NB4 (cell line): ENCODE measurements around the gene FBXL12.

ENCODE experiments used
- DNase-seq: peaks from one replicate; pipeline ENCODE4 v3.0.0; 2010; ENCODE audit warnings: low read depth
- H3K4me3 ChIP-seq: one replicate; pipeline ENCODE4 v1.5.1; 2011; ENCODE audit warnings: mild to moderate bottlenecking, low read depth, low read length, moderate library complexity
- MYC ChIP-seq: IDR thresholded peaks from 2 replicates; pipeline ENCODE4 v1.6.1; 2011; ENCODE audit warnings: low read depth, low read length
- POLR2A ChIP-seq: IDR thresholded peaks from 2 replicates; pipeline ENCODE4 v1.6.1; 2011; ENCODE audit warnings: mild to moderate bottlenecking; ENCODE audit not compliant: insufficient read length; ENCODE audit errors: extremely low read depth
- TF ChIP-seq, protein P1 (sequence below): IDR thresholded peaks from one replicate; pipeline ENCODE4 v1.5.1; 2012; ENCODE audit warnings: low read depth, low read length
- TF ChIP-seq, protein P2 (sequence below): IDR thresholded peaks from 2 replicates; pipeline ENCODE4 v1.6.1; 2011; ENCODE audit warnings: low read depth, low read length

The FBXL12 gene

DNA sequence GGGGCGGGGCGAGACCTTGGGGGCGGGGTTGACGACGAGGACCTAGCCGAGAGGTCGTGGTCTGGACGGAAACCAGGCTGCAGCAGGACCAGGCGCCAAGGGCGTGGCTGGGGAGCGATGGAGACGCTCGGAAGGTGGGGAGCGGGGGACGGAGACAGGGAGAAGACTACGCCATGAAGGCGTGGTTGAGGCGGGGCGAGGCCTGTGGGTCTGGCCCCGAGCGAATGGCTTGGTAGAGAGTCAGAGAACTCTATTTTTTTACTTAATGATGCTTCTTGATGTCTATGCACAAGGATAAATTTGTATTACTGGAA, 674 bp upstream of the FBXL12 start:
- no peak for DNase-seq
- TF ChIP-seq MYC: 0 out of 2 replicates have a peak, but pooled peaks have one; percentile 31
- TF ChIP-seq POLR2A: peak; percentile 44
- TF ChIP-seq, protein P1, sequence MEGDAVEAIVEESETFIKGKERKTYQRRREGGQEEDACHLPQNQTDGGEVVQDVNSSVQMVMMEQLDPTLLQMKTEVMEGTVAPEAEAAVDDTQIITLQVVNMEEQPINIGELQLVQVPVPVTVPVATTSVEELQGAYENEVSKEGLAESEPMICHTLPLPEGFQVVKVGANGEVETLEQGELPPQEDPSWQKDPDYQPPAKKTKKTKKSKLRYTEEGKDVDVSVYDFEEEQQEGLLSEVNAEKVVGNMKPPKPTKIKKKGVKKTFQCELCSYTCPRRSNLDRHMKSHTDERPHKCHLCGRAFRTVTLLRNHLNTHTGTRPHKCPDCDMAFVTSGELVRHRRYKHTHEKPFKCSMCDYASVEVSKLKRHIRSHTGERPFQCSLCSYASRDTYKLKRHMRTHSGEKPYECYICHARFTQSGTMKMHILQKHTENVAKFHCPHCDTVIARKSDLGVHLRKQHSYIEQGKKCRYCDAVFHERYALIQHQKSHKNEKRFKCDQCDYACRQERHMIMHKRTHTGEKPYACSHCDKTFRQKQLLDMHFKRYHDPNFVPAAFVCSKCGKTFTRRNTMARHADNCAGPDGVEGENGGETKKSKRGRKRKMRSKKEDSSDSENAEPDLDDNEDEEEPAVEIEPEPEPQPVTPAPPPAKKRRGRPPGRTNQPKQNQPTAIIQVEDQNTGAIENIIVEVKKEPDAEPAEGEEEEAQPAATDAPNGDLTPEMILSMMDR: no peak
- TF ChIP-seq, protein P2, sequence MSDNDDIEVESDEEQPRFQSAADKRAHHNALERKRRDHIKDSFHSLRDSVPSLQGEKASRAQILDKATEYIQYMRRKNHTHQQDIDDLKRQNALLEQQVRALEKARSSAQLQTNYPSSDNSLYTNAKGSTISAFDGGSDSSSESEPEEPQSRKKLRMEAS: peak; percentile 71
- H3K4me3 ChIP-seq: peak overlapping the region; percentile 55

DNA sequence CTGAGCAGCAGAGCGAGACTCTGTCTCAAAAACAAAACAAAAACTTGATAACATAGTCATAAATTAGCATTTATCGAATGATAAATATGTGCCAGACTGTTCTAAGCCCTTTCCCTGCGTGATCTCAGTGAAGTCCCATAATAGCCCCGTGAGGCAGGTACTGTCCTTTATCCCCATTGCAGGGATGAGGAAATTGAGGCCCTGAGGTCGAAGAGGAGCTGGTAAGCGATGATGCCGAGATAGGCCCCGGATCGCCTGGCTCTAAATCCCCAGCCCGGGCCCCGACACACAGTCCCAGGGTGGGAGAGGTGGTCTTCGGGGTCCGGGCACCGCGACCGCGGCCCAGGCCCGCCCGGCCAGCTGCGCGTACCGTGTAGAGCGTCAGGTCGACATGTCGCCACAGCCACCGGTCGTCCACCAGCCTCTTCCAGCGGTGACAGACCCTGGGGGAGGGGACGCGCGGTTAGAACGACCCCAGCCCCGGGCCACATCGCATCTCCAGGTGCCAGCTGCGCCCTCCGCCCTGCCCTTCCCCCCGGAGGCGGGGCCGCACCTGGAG, 625 bp downstream of the FBXL12 start:
- no peak for DNase-seq
- H3K4me3 ChIP-seq: peak overlapping the region; percentile 80
- TF ChIP-seq, protein P2: peak; percentile 10; the same call in 1 of the 2 replicates
- no peak for TF ChIP-seq POLR2A
- TF ChIP-seq, protein P1: no peak
- TF ChIP-seq MYC: no peak; the same call in 1 of the 2 replicates

DNA sequence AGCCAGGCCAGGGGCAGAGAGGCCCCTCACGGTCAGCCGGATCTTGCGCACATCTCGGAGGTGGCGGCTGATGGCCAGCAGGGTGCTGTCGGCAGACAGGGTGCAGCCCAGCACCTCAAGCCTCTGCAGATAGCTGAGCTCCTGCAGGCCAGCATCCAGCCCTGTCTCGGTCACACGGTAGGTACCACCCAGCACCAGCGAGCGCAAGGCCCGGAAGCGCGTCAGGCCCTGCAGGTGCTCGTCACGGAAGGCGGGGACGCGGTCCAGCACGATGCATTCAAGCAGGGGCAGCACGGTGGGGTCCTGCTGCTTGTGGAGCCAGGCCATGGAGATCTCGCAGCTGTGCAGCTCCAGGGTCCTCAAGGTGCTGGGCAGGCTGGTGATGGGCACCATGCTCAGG, 7.7 kb downstream of the FBXL12 start:
- TF ChIP-seq, protein P2: no peak
- TF ChIP-seq MYC: no peak
- TF ChIP-seq POLR2A: no peak
- TF ChIP-seq, protein P1: no peak
- no peak for DNase-seq

DNA sequence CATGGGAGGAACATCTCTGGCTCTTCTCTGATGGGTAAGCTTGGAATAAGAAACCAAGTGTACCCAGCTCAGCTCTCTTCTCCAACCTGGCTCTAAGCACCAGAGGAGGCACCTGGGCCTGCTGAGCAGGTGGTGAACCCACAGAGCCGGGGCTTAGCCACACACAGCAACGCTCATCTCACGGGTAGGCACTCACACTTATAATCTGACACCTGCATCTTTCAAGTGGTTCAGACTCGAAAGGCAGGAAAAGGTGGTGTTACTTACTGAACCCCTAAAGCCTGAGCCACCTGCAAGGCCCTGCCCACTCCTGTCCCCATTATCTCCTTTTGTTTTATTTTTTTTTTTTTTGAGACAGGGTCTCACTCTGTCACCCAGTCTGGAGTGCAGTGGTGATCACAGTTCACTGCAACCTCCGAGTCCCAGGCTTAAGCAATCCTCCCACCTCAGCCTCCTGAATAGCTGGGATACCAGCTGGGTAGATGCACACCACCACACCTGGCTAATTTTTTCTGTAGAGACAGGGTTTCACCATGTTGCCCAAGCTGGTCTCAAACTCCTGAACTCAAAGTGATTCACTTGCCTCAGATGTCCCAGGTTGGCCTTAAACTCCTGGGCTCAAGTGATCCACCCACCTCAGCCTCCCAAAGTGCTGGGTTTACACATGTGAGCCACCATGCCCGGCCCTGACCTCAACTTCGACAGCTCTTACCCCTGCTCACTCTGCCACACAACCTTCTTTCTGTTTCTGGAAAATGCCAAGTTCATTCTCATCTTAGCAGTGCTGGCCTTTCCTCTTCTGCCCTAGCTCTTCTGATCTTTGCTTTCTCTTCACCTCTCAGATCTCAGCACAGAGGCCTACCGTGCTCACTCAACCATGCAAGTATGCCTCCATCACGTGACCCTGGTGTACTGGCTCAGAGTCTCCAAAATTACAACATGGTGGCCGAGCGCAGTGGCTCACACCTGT, 9.7 kb downstream of the FBXL12 start:
- H3K4me3 ChIP-seq: no peak overlapping the region

More for the DNA sequence above, 7.7 kb downstream of the FBXL12 start:
- H3K4me3 ChIP-seq: no peak overlapping the region

DNA sequence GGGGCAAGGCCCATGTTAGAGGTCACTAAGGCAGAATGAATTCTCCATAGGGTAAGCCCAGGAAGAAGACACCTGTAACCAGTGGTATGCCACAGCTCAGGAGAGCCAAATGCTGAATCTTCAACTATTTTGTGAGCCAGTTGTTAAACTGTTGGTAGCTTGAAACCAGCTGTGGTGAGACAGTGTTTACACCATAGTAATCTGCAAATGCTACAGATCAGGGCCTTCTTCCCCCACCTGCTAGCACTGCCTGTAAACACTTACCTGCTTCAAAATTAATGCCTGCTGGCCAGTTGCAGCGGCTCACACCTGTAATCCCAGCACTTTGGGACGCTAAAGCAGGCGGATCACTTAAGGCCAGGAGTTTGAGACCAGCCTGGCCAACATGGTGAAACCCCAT, 12.1 kb downstream of the FBXL12 start:
- TF ChIP-seq, protein P2: no peak
- TF ChIP-seq MYC (no peak), POLR2A (no peak)
- TF ChIP-seq, protein P1: no peak
- no peak for DNase-seq
- H3K4me3 ChIP-seq: no peak overlapping the region

More for the DNA sequence above, 9.7 kb downstream of the FBXL12 start:
- TF ChIP-seq POLR2A: no peak
- TF ChIP-seq, protein P2: no peak
- TF ChIP-seq, protein P1: no peak
- no peak for TF ChIP-seq MYC
- DNase-seq: no peak
